Lung (tissue), 12 donors: ENCODE data around the gene SCUBE3. TPM values are rescaled to one million over a fixed set of nuclear protein-coding genes. Genes with fewer than 3 reads are reported as not detected.

Experiments used
- ATAC-seq: fragments of 200-7000 bp; cut with Tn5 transposase; one replicate; pipeline ENCODE4 v1.9.1; 2020; ENCODE audit warnings: moderate number of reproducible peaks; ENCODE audit not compliant: insufficient read depth, low FRiP score
- DNase-seq, 3 donors: peaks; one replicate each; pipeline ENCODE4 v3.0.0-alpha.2; 2013 to 2017
- H3K27ac ChIP-seq, 2 donors: one replicate each; pipeline ENCODE4 v1.5.1; 2013; ENCODE audit warnings: mild to moderate bottlenecking in 2 of 2, moderate library complexity in 2 of 2, control low read depth in 1 of 2, inconsistent platforms in 1 of 2, low read depth in 1 of 2, low read length in 1 of 2
- H3K27me3 ChIP-seq, 3 donors: one replicate each; pipeline ENCODE4 v1.5.1; 2013; ENCODE audit warnings: low read length in 2 of 3; ENCODE audit not compliant: control insufficient read depth in 3 of 3, insufficient read depth in 3 of 3
- H3K36me3 ChIP-seq, 4 donors: one replicate each; pipeline ENCODE4 v1.5.1; 2013; ENCODE audit warnings: low read length in 4 of 4, mild to moderate bottlenecking in 1 of 4, moderate library complexity in 1 of 4; ENCODE audit not compliant: control insufficient read depth in 4 of 4, insufficient read depth in 4 of 4
- H3K4me1 ChIP-seq, 5 donors: one replicate each; pipeline ENCODE4 v1.5.1; 2013; ENCODE audit warnings: low read length in 5 of 5, mild to moderate bottlenecking in 2 of 5, moderate library complexity in 1 of 5; ENCODE audit not compliant: control insufficient read depth in 5 of 5, insufficient read depth in 5 of 5
- H3K4me3 ChIP-seq: one replicate; pipeline ENCODE4 v1.5.1; 2013; ENCODE audit warnings: mild to moderate bottlenecking, control low read depth, moderate library complexity
- H3K9ac ChIP-seq, 2 donors: one replicate each; pipeline ENCODE4 v1.5.1; 2013; ENCODE audit warnings: low read length in 2 of 2, control low read depth in 1 of 2; ENCODE audit not compliant: insufficient read depth in 1 of 2
- H3K9me3 ChIP-seq, 4 donors: one replicate each; pipeline ENCODE4 v1.5.1; 2013; ENCODE audit warnings: low read length in 3 of 4, mild to moderate bottlenecking in 1 of 4, moderate library complexity in 1 of 4; ENCODE audit not compliant: control insufficient read depth in 4 of 4, insufficient read depth in 3 of 4
- WGBS, 2 donors: extraction: QIAGEN DNeasy Blood & Tissue Kit; methylation state at CpG; one replicate each; pipeline ENCODE4 v1.1.7; 2013; 5-methylcytosine and 5-hydroxymethylcytosine counted together
- polyA plus RNA-seq, 2 donors: library from polyadenylated mRNA; stranded (reverse); fragments of 200-250 nt; gene quantifications; one replicate each; pipeline ENCODE4 v1.2.1, GENCODE V29; 2013
- total RNA-seq, 2 donors: library from RNA; depleted of rRNA in 1 of 2; stranded (reverse); fragments of >200 nt in 1 of 2; gene quantifications; one replicate each; pipeline ENCODE4 v1.2.1, GENCODE V29; 2014 to 2021
- TF ChIP-seq, protein P1 (sequence below): IDR thresholded peaks from 2 replicates; pipeline ENCODE4 v1.5.1; 2012; ENCODE audit warnings: mild to moderate bottlenecking; ENCODE audit errors: control extremely low read depth, extremely low read depth
- donor health status: control.
- donor health status: control.
- donor health status: Bipolar disorder and iron deficiency.
- donor health status: healthy.
- donor health status: DM: yes; HTN: yes; CAD: no.

SCUBE3 gene
- total and polyA plus RNA-seq, 4 donors = 0.02 to 2.1 (median 0.92) TPM

DNA sequence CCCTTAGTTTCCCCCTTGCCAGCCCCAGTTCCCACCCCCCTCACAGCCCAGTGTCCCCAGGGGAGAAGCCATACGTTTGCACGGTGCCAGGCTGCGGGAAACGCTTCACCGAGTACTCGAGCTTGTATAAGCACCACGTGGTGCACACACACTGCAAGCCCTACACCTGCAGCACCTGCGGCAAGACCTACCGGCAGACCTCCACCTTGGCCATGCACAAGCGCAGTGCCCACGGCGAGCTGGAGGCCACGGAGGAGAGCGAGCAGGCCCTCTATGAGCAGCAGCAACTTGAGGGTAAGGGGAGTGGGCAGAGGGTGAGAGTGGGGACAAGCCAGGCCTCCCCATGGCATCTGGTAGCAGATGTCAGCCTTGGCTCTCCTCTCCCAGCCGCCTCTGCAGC is 78.7 kb downstream of the SCUBE3 start:
- 78 to 86% methylated on average over 15 of the region's 15 CpGs for WGBS, 2 donors
- Histone ChIP-seq H3K9ac (no peak overlapping the region), H3K4me1 (peaks cover 0 to 4% (median 0%) of the 10 kb centered on the region in 5 donors), H3K4me3 (no peak overlapping the region), H3K9me3 (no peaks in the 10 kb centered on the region), H3K27ac (no peak overlapping the region), H3K36me3 (peaks cover 13 to 66% (median 21%) of the 10 kb centered on the region in 4 donors), H3K27me3 (no peaks in the 10 kb centered on the region)
- DNase-seq (no peak), ATAC-seq (no peak)
- TF ChIP-seq, protein P1, sequence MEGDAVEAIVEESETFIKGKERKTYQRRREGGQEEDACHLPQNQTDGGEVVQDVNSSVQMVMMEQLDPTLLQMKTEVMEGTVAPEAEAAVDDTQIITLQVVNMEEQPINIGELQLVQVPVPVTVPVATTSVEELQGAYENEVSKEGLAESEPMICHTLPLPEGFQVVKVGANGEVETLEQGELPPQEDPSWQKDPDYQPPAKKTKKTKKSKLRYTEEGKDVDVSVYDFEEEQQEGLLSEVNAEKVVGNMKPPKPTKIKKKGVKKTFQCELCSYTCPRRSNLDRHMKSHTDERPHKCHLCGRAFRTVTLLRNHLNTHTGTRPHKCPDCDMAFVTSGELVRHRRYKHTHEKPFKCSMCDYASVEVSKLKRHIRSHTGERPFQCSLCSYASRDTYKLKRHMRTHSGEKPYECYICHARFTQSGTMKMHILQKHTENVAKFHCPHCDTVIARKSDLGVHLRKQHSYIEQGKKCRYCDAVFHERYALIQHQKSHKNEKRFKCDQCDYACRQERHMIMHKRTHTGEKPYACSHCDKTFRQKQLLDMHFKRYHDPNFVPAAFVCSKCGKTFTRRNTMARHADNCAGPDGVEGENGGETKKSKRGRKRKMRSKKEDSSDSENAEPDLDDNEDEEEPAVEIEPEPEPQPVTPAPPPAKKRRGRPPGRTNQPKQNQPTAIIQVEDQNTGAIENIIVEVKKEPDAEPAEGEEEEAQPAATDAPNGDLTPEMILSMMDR = no peak

DNA sequence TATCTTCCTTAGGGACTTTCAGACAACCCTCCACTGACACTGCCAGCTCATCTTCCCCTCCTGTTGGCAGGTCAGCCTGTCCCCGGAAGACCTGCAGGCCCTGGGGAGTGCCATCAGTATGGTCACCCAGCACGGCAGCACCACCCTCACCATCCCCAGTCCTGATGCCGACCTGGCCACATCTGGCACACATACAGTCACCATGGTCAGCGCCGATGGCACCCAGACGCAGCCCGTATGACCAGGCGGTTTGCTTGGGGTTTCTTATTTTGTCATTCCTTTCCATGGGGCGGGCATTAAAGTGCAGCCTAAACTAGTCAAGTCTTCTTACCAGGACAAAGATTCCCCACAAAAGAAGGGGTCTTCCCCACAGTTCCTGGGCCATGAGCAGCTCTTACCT is 79.9 kb downstream of the SCUBE3 start:
- 94 to 95% methylated on average over 9 of the region's 9 CpGs for WGBS, 2 donors
- no peak overlapping the region for H3K27ac ChIP-seq
- peaks cover 7 to 57% (median 14%) of the 10 kb centered on the region in 4 donors for H3K36me3 ChIP-seq
- H3K9me3 ChIP-seq = no peaks in the 10 kb centered on the region
- H3K9ac ChIP-seq = no peak overlapping the region
- H3K27me3 ChIP-seq = no peaks in the 10 kb centered on the region
- TF ChIP-seq, protein P1 = no peak
- H3K4me3 ChIP-seq = no peak overlapping the region
- peaks cover 0 to 12% (median 7%) of the 10 kb centered on the region in 5 donors for H3K4me1 ChIP-seq
- ATAC-seq (no peak), DNase-seq (no peak)

DNA sequence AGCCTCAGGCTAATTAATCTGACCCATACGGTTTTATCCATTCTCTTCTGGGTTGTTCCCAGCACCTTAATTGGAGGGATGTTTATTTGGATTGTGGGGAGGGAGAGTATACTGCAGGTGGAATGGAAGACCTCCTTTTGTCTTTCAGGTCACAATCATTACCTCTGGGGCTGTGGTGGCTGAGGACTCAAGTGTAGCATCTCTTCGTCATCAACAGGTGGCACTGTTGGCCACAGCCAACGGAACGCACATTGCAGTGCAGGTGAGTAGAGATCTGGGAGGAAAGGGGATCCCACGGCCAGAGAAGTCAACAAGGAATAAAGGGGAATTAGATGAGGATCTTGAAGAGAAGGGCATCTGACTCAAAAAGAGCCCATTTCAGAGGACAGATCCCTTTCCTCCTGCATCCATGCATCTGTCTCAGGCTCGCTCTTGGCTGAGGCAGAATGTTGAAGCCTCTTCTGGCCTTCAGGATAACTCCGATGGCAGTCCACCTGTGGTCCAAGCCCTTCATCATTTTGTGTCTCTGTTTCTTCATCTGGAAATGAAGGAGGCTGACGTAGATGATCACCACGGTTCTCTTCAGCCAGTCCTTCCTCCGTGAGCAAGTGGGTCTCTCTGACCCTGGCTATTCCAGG is 80.7 kb downstream of the SCUBE3 start:
- Histone ChIP-seq H3K9me3 (no peaks in the 10 kb centered on the region), H3K27me3 (no peaks in the 10 kb centered on the region), H3K4me1 (peaks cover 0 to 12% (median 7%) of the 10 kb centered on the region in 5 donors), H3K36me3 (peaks cover 7 to 53% (median 12%) of the 10 kb centered on the region in 4 donors), H3K27ac (no peak overlapping the region), H3K9ac (no peak overlapping the region), H3K4me3 (no peak overlapping the region)
- TF ChIP-seq, protein P1 = peak; percentile 73
- DNase-seq (peak in 2 of 3 donors; percentile 26 to 40), ATAC-seq (no peak)
- 58 to 63% methylated on average over 10 of the region's 10 CpGs for WGBS, 2 donors

DNA sequence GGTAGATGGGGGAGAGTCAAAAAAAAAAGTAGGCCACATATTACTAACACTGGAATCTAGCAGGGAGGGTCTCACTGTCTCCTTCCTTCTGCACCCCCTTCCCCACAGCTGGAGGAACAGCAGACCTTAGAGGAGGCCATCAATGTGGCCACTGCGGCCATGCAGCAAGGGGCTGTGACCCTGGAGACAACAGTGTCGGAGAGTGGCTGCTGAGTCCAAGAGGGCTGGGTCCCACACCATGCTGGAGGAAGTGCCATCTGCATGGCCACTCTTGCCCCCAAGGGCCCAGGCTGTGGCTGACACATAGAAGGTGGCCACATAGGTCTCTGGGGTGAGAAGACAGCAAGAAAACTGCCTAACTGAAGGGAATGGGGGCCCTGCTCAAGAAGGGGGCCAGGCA is 81.3 kb downstream of the SCUBE3 start:
- Histone ChIP-seq H3K9me3 (no peaks in the 10 kb centered on the region), H3K4me3 (no peak overlapping the region), H3K27ac (no peak overlapping the region), H3K27me3 (no peaks in the 10 kb centered on the region), H3K36me3 (peaks cover 7 to 47% (median 10%) of the 10 kb centered on the region in 4 donors), H3K4me1 (peaks cover 0 to 12% (median 7%) of the 10 kb centered on the region in 5 donors), H3K9ac (no peak overlapping the region)
- WGBS, 2 donors = 93 to 100% methylated on average over 2 of the region's 2 CpGs
- no peak for DNase-seq
- TF ChIP-seq, protein P1 = no peak
- ATAC-seq = no peak
